GM12878 (cell line): ENCODE data around the gene XKRX.

ENCODE experiments used
- EGR1 ChIP-seq, 2 experiments: IDR thresholded peaks; 1 replicate in 1 of 2; 2 replicates in 1 of 2; pipeline ENCODE4 v1.6.1; 2011 to 2012; ENCODE audit warnings: low read depth in 2 of 2, low read length in 2 of 2, borderline replicate concordance in 1 of 2, mild to moderate bottlenecking in 1 of 2, moderate library complexity in 1 of 2
- EZH2 ChIP-seq: IDR thresholded peaks from 2 replicates; pipeline ENCODE4 v1.6.1; 2012; ENCODE audit warnings: low read depth, mild to moderate bottlenecking, control low read depth, inconsistent platforms, low read length, borderline replicate concordance; ENCODE audit not compliant: control insufficient read depth
- MAX ChIP-seq: IDR thresholded peaks from 2 replicates; pipeline ENCODE4 v1.6.1; 2012; ENCODE audit warnings: low read depth, low read length, improper control_type of control experiment
- MEF2A ChIP-seq: IDR thresholded peaks from 2 replicates; pipeline ENCODE4 v1.6.1; 2011; ENCODE audit warnings: low read depth, mild to moderate bottlenecking, low read length, moderate library complexity; ENCODE audit not compliant: insufficient read depth
- POLR2A ChIP-seq: IDR thresholded peaks from 2 replicates; pipeline ENCODE4 v1.6.1; 2011; ENCODE audit warnings: low read depth, mild to moderate bottlenecking, low read length
- POLR2AphosphoS5 ChIP-seq: IDR thresholded peaks from 2 replicates; pipeline ENCODE4 v1.6.1; 2011; ENCODE audit warnings: mild to moderate bottlenecking, low read length, inconsistent platforms
- TARDBP ChIP-seq: IDR thresholded peaks from 2 replicates; pipeline ENCODE4 v1.6.1; 2016; ENCODE audit warnings: borderline replicate concordance
- YY1 ChIP-seq: IDR thresholded peaks from 2 replicates; pipeline ENCODE4 v1.6.1; 2011; ENCODE audit warnings: low read depth, mild to moderate bottlenecking, low read length
- ZNF274 ChIP-seq: IDR thresholded peaks from one replicate; pipeline ENCODE4 v1.8.0; 2011; ENCODE audit not compliant: insufficient read length, insufficient read depth
- TF ChIP-seq, protein P1 (sequence below), 3 experiments: IDR thresholded peaks in 2 of 3; conservative IDR thresholded peaks in 1 of 3; 2 replicates each; pipeline ENCODE4 v1.5.1; 2011; ENCODE audit warnings: low read depth in 3 of 3, low read length in 3 of 3, mild to moderate bottlenecking in 3 of 3, control low read depth in 2 of 3, moderate library complexity in 2 of 3, inconsistent platforms in 1 of 3, mixed read lengths in 1 of 3; ENCODE audit not compliant: control insufficient read depth in 2 of 3, insufficient read depth in 1 of 3; ENCODE audit errors: extremely low read depth in 1 of 3
- TF ChIP-seq, protein P2 (sequence below): IDR thresholded peaks from 2 replicates; pipeline ENCODE4 v1.6.1; 2012; ENCODE audit warnings: low read length, inconsistent platforms
- TF ChIP-seq, protein P3 (sequence below): IDR thresholded peaks from 2 replicates; pipeline ENCODE4 v1.6.1; 2012; ENCODE audit warnings: low read depth, low read length, improper control_type of control experiment

DNA sequence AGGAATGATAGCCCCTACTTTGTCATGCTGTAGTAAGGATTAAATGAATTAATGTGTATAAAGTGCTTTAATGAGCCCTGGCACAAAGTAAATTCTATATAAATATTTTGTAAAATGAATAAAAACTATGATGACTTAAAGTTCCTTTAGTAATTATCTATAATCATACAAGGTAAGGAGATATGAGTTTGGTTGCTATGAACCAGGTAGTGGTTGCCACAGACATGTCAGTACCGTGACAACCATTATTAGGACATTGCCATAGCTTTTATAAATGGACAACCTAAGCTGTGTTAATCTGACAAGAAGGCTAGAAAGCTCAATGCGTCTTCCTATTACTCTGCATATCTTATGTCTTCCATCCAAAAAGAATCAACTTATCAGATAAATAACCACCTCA lies 40.7 kb upstream of the XKRX start, which contains the start of gene ARL13A:
- TF ChIP-seq YY1 (no peak), MEF2A (no peak), EGR1 (IDR thresholded peaks at IDR 0.05; ENCODE audit: borderline replicate concordance in 1 of 2, low read depth in 2 of 2, low read length in 2 of 2) (no peak), TARDBP (no peak), MAX (no peak), EZH2 (no peak), POLR2AphosphoS5 (no peak), POLR2A (no peak), ZNF274 (no peak)
- TF ChIP-seq, protein P1, sequence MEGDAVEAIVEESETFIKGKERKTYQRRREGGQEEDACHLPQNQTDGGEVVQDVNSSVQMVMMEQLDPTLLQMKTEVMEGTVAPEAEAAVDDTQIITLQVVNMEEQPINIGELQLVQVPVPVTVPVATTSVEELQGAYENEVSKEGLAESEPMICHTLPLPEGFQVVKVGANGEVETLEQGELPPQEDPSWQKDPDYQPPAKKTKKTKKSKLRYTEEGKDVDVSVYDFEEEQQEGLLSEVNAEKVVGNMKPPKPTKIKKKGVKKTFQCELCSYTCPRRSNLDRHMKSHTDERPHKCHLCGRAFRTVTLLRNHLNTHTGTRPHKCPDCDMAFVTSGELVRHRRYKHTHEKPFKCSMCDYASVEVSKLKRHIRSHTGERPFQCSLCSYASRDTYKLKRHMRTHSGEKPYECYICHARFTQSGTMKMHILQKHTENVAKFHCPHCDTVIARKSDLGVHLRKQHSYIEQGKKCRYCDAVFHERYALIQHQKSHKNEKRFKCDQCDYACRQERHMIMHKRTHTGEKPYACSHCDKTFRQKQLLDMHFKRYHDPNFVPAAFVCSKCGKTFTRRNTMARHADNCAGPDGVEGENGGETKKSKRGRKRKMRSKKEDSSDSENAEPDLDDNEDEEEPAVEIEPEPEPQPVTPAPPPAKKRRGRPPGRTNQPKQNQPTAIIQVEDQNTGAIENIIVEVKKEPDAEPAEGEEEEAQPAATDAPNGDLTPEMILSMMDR (IDR thresholded peaks at IDR 0.05 in 2 of 3, conservative IDR thresholded peaks at IDR 0.05 in 1 of 3; ENCODE audit: control insufficient read depth in 2 of 3, extremely low read depth in 1 of 3, insufficient read depth in 1 of 3, low read depth in 3 of 3, low read length in 3 of 3) = no peak
- TF ChIP-seq, protein P2, sequence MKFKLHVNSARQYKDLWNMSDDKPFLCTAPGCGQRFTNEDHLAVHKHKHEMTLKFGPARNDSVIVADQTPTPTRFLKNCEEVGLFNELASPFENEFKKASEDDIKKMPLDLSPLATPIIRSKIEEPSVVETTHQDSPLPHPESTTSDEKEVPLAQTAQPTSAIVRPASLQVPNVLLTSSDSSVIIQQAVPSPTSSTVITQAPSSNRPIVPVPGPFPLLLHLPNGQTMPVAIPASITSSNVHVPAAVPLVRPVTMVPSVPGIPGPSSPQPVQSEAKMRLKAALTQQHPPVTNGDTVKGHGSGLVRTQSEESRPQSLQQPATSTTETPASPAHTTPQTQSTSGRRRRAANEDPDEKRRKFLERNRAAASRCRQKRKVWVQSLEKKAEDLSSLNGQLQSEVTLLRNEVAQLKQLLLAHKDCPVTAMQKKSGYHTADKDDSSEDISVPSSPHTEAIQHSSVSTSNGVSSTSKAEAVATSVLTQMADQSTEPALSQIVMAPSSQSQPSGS = no peak
- TF ChIP-seq, protein P3, sequence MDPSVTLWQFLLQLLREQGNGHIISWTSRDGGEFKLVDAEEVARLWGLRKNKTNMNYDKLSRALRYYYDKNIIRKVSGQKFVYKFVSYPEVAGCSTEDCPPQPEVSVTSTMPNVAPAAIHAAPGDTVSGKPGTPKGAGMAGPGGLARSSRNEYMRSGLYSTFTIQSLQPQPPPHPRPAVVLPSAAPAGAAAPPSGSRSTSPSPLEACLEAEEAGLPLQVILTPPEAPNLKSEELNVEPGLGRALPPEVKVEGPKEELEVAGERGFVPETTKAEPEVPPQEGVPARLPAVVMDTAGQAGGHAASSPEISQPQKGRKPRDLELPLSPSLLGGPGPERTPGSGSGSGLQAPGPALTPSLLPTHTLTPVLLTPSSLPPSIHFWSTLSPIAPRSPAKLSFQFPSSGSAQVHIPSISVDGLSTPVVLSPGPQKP = no peak
